Thyroid gland (tissue), 4 donors: ENCODE measurements around the gene GOLT1A. TPM values are rescaled to one million over a fixed set of nuclear protein-coding genes. Genes with fewer than 3 reads are reported as not detected.

Experiments used
- DNase-seq, 2 donors: peaks; one replicate each; pipeline ENCODE4 v3.0.0-alpha.2; 2019
- H3K27ac ChIP-seq, 3 donors: fragments of 200-600 bp; sonication (generic); 1 replicate in 2 of 3; 2 replicates in 1 of 3; pipeline ENCODE4 v1.5.1; 2016 to 2019; ENCODE audit warnings: mild to moderate bottlenecking in 1 of 3, moderate library complexity in 1 of 3
- H3K27me3 ChIP-seq: fragments of 200-600 bp; sonication (generic); one replicate; pipeline ENCODE4 v1.5.1; 2019
- H3K36me3 ChIP-seq, 2 donors: fragments of 200-600 bp; sonication (generic); one replicate each; pipeline ENCODE4 v1.5.1; 2016 to 2019
- H3K4me1 ChIP-seq, 2 donors: fragments of 200-600 bp; sonication (generic); one replicate each; pipeline ENCODE4 v1.5.1; 2017 to 2019
- H3K4me3 ChIP-seq, 3 donors: fragments of 200-600 bp; sonication (generic); replicated peaks in 1 of 3; 1 replicate in 2 of 3; 2 replicates in 1 of 3; pipeline ENCODE4 v1.5.1; 2016; ENCODE audit warnings: mild to moderate bottlenecking in 1 of 3
- H3K9me3 ChIP-seq: fragments of 200-600 bp; sonication (generic); one replicate; pipeline ENCODE4 v1.5.1; 2017
- POLR2A ChIP-seq, 2 donors: fragments of 450-650 bp; IDR thresholded peaks; one replicate each; pipeline ENCODE4 v1.6.1; 2017; ENCODE audit warnings: antibody characterized with exemption in 2 of 2, mild to moderate bottlenecking in 2 of 2, moderate library complexity in 1 of 2
- WGBS, 2 donors: methylation state at CpG; one replicate each; pipeline ENCODE4 v1.1.5; 2017; 5-methylcytosine and 5-hydroxymethylcytosine counted together
- intact Hi-C: fragments of 100-400 bp; cut with DNase I; formaldehyde crosslinking; loops from one replicate; pipeline ENCODE4 v1.15.1; 2023
- total RNA-seq, 4 donors: library from RNA; depleted of rRNA; stranded (reverse); fragments of >200 nt; gene quantifications; one replicate each; pipeline ENCODE4 v1.2.3, GENCODE V29; 2016
- TF ChIP-seq, protein P1 (sequence below), 6 experiments: fragments of 200-600 bp in 3 of 6; fragments of 450-650 bp in 3 of 6; sonication (generic) in 3 of 6; IDR thresholded peaks; one replicate each; pipeline ENCODE4 v1.5.1; 2016 to 2019; ENCODE audit warnings: antibody characterized with exemption in 6 of 6, mild to moderate bottlenecking in 2 of 6, inconsistent platforms in 1 of 6, moderate library complexity in 1 of 6

GOLT1A gene
- total RNA-seq, 4 donors from 2014 or later = 0.45 TPM; not detected in 3

- no peaks in the 10 kb centered on the region for H3K9me3 ChIP-seq
- no peak overlapping the region for H3K27ac ChIP-seq
- 54 to 71% methylated on average over 1 of the region's 1 CpG for WGBS, 2 donors
These were observed 32.7 kb downstream of the GOLT1A start for GRCh38 chr1:204181116-204181515.

DNA sequence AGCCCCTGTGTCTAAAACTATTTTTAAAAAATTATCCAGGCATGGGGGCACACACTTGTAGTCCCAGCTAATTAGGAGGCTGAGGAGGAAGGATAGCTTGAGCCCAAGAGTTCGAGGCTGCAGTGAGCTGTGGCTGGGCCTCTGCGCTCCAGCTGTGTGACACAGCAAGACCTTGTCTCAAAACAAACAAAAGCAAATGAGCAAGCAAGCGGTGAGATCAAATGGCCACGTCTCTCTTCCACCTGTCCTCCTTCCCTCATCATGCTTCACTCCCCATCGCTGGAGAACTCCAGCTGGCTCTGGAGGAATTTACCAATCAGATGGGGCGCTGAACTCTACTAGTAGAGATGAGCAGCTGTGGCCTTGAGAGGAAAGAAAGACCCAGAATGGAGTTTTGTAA is 33.7 kb downstream of the GOLT1A start:
- 83 to 87% methylated on average over 6 of the region's 6 CpGs for WGBS, 2 donors
- TF ChIP-seq POLR2A (IDR thresholded peaks at IDR 0.05) = no peak
- TF ChIP-seq, protein P1, sequence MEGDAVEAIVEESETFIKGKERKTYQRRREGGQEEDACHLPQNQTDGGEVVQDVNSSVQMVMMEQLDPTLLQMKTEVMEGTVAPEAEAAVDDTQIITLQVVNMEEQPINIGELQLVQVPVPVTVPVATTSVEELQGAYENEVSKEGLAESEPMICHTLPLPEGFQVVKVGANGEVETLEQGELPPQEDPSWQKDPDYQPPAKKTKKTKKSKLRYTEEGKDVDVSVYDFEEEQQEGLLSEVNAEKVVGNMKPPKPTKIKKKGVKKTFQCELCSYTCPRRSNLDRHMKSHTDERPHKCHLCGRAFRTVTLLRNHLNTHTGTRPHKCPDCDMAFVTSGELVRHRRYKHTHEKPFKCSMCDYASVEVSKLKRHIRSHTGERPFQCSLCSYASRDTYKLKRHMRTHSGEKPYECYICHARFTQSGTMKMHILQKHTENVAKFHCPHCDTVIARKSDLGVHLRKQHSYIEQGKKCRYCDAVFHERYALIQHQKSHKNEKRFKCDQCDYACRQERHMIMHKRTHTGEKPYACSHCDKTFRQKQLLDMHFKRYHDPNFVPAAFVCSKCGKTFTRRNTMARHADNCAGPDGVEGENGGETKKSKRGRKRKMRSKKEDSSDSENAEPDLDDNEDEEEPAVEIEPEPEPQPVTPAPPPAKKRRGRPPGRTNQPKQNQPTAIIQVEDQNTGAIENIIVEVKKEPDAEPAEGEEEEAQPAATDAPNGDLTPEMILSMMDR (IDR thresholded peaks at IDR 0.05) = no peak
- no peaks in the 10 kb centered on the region for H3K36me3 ChIP-seq
- H3K4me1 ChIP-seq = no peaks in the 10 kb centered on the region
- intact Hi-C loops = no loop called here
- no peak overlapping the region for H3K27ac ChIP-seq
- no peaks in the 10 kb centered on the region for H3K27me3 ChIP-seq
- no peak for DNase-seq
- H3K9me3 ChIP-seq = no peaks in the 10 kb centered on the region
- H3K4me3 ChIP-seq = no peak overlapping the region

More at GRCh38 chr1:204181116-204181515, 32.7 kb downstream of the GOLT1A start:
- TF ChIP-seq POLR2A (IDR thresholded peaks at IDR 0.05) = no peak
- TF ChIP-seq, protein P1 (IDR thresholded peaks at IDR 0.05) = no peak
- intact Hi-C loops = no loop called here
- Histone ChIP-seq H3K4me3 (no peak overlapping the region), H3K27me3 (no peaks in the 10 kb centered on the region), H3K4me1 (no peaks in the 10 kb centered on the region), H3K36me3 (no peaks in the 10 kb centered on the region)
- DNase-seq = no peak

DNA sequence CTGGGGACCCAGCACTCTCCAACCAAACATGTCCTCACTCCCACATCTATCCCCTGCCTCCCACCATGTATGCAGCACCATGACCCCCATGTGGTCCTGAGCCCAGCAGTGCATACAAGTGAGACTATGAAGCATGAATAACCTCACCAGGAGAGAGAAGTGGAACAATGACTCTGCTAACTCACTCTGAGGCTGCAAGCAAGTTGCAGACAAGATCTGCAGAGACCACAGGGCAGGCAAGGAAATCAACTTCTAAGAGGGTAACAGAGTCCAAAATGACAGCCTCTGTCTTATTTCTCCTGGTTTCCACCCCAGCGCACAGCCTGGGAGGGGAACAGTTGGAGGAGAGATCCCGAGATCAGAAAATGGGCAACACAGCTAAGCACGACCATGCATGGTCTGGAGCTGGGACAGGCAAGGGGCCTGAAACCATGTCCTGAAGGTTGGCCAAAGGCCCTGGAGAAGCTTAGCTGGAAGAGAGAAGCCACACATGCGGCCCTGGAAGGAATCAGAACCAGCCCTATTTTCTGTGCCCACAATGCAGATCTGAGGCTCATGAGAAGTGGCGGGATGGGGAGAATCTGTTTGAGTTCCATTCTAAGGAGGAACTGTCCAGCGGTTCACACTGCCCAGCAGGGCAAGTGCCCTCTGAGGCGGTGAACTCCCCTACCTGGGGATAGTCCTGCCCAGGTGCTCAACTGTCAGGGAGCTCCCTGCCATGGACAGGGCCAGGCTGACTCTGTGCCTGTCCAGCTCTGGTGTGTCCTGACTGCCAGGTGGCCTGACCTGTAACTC is 35.1 kb downstream of the GOLT1A start:
- TF ChIP-seq, protein P1 (IDR thresholded peaks at IDR 0.05) = no peak
- no peak for TF ChIP-seq POLR2A (IDR thresholded peaks at IDR 0.05)
- Histone ChIP-seq H3K9me3 (no peaks in the 10 kb centered on the region), H3K36me3 (no peaks in the 10 kb centered on the region), H3K27ac (no peak overlapping the region), H3K4me3 (no peak overlapping the region), H3K27me3 (no peaks in the 10 kb centered on the region), H3K4me1 (no peaks in the 10 kb centered on the region)
- WGBS, 2 donors = 77 to 79% methylated on average over 3 to 6 of the region's 7 CpGs
- no peak for DNase-seq
- intact Hi-C loops = no loop called here

DNA sequence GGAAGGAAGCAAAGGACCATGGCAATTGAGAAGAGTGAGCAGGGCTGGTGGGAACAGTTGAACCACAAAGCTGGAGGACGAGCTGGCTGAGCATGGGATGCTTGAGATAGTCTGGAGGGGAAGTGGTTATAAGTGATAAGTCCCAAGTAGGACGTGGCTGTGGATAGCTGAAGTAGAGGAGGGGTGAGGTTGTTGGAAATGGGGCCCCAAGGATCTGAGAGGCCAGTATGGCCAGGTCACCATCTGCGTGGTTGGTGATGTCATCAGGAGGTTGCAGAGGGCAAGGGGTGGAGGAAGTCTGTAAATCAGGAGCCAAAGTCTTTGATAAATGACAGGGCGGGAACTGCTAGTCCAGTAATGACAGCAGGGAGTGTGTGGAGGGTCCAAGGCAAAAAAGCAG is 36.7 kb downstream of the GOLT1A start:
- H3K9me3 ChIP-seq = no peaks in the 10 kb centered on the region
- WGBS, 2 donors = 56 to 57% methylated on average over 4 of the region's 4 CpGs
- no peak for TF ChIP-seq POLR2A (IDR thresholded peaks at IDR 0.05)
- TF ChIP-seq, protein P1 (IDR thresholded peaks at IDR 0.05) = no peak
- H3K4me3 ChIP-seq = no peak overlapping the region
- intact Hi-C loops = no loop called here
- no peak overlapping the region for H3K27ac ChIP-seq
- no peaks in the 10 kb centered on the region for H3K27me3 ChIP-seq
- no peaks in the 10 kb centered on the region for H3K4me1 ChIP-seq
- DNase-seq = no peak
- no peaks in the 10 kb centered on the region for H3K36me3 ChIP-seq

DNA sequence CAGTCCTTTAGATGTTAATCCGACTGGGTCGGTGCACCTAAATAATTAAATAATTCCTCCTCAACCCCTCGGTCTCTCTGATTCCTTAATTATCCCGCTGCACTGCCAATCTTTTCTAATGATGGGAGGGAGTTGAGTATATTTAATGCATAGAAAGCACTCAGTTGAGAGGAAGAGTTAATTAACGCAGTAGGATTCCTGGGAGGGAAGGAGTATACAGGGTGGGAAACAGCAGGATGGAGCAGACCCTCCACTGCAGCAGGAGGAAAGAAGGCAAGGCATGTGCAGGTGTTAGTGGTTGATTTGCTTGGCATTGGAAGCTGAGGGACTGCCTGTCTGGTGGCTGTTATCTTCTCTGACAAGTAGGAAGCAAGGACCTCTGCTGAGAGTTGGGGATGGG is 37.7 kb downstream of the GOLT1A start:
- Histone ChIP-seq H3K4me1 (no peaks in the 10 kb centered on the region), H3K27ac (no peak overlapping the region), H3K9me3 (no peaks in the 10 kb centered on the region), H3K4me3 (no peak overlapping the region), H3K36me3 (no peaks in the 10 kb centered on the region), H3K27me3 (no peaks in the 10 kb centered on the region)
- intact Hi-C loops = no loop called here
- TF ChIP-seq POLR2A (IDR thresholded peaks at IDR 0.05) = no peak
- TF ChIP-seq, protein P1 (IDR thresholded peaks at IDR 0.05) = no peak
- no peak for DNase-seq
- 72 to 89% methylated on average over 5 of the region's 5 CpGs for WGBS, 2 donors
